ENCODE data around the gene MDFIC. TPM values are rescaled to one million over a fixed set of nuclear protein-coding genes. Genes with fewer than 3 reads are reported as not detected.

The MDFIC gene
- total and polyA plus RNA-seq, 2 donors from 2014 or later: 9.8 to 32.9 TPM

DNA sequence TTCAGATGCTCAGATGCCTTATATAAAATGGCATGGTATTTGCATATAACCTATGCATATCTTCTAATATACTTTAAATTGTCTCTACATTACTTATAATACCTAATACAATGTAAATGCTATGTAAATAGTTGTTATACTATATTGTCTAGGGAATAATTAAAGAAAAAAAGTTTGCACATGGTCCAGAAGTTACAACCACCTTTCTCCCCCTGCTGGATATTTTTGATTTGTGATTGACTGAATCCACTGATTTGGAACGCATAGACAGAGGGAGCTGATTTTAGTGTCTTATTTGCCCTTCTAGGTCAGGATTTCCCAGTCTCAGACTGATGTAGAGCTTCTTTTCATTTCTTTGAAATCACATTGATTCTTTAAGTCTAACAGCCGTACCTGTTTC lies 31.8 kb downstream of the MDFIC start:
- FAIRE-seq: no peak
- TF ChIP-seq, protein P1, sequence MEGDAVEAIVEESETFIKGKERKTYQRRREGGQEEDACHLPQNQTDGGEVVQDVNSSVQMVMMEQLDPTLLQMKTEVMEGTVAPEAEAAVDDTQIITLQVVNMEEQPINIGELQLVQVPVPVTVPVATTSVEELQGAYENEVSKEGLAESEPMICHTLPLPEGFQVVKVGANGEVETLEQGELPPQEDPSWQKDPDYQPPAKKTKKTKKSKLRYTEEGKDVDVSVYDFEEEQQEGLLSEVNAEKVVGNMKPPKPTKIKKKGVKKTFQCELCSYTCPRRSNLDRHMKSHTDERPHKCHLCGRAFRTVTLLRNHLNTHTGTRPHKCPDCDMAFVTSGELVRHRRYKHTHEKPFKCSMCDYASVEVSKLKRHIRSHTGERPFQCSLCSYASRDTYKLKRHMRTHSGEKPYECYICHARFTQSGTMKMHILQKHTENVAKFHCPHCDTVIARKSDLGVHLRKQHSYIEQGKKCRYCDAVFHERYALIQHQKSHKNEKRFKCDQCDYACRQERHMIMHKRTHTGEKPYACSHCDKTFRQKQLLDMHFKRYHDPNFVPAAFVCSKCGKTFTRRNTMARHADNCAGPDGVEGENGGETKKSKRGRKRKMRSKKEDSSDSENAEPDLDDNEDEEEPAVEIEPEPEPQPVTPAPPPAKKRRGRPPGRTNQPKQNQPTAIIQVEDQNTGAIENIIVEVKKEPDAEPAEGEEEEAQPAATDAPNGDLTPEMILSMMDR (IDR thresholded peaks at IDR 0.05; ENCODE audit: borderline replicate concordance, extremely low read depth, insufficient read depth): no peak
- Histone ChIP-seq H3K36me3 (ENCODE audit: control insufficient read depth in 2 of 3, insufficient read depth in 3 of 3, low read length in 3 of 3) (no peaks in the 10 kb centered on the region), H3K9me3 (ENCODE audit: control insufficient read depth in 2 of 3, insufficient read depth in 1 of 3, low read length in 3 of 3) (no peaks in the 10 kb centered on the region), H3K9ac (ENCODE audit: low read length in 3 of 3) (no peak overlapping the region), H3K4me3 (ENCODE audit: low read length in 3 of 3) (no peak overlapping the region), H3K4me1 (ENCODE audit: control insufficient read depth in 2 of 3, insufficient read depth in 2 of 3, low read depth in 1 of 3, low read length in 3 of 3) (no peaks in the 10 kb centered on the region), H3K27me3 (ENCODE audit: control insufficient read depth, insufficient read depth, low read length) (no peaks in the 10 kb centered on the region), H3K27ac (ENCODE audit: low read depth in 2 of 2, low read length in 2 of 2) (no peak overlapping the region)
- no peak for DNase-seq
- intact Hi-C loops (cut with DNase I): no loop called here

DNA sequence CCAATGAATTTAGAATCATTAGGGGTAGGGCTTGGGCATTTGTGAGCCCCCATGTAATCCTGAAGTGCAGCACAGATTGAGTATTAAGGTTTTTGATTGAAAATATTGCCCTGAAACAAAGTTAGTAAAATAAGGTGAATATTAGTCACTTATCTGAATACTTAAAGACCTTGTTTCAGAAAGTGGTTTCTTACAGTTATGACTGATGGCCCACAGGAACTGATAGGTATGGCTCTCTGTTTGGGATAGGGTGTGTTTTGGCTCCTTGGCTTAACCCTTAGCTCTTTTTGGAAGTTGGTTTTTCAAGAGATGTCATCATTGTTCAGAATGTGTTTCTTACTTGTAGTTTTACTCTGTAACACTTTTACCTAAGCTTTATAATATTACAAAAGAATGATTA lies 34.8 kb downstream of the MDFIC start:
- FAIRE-seq (no peak), DNase-seq (no peak)
- intact Hi-C loops (cut with DNase I): no loop called here
- TF ChIP-seq, protein P1 (IDR thresholded peaks at IDR 0.05; ENCODE audit: borderline replicate concordance, extremely low read depth, insufficient read depth): no peak
- no peak overlapping the region for H3K27ac ChIP-seq (ENCODE audit: low read depth in 2 of 2, low read length in 2 of 2)
- no peak overlapping the region for H3K9ac ChIP-seq (ENCODE audit: low read length in 3 of 3)
- no peaks in the 10 kb centered on the region for H3K27me3 ChIP-seq (ENCODE audit: control insufficient read depth, insufficient read depth, low read length)
- no peaks in the 10 kb centered on the region for H3K4me1 ChIP-seq (ENCODE audit: control insufficient read depth in 2 of 3, insufficient read depth in 2 of 3, low read depth in 1 of 3, low read length in 3 of 3)
- H3K4me3 ChIP-seq (ENCODE audit: low read length in 3 of 3): no peak overlapping the region
- no peaks in the 10 kb centered on the region for H3K9me3 ChIP-seq (ENCODE audit: control insufficient read depth in 2 of 3, insufficient read depth in 1 of 3, low read length in 3 of 3)
- H3K36me3 ChIP-seq (ENCODE audit: control insufficient read depth in 2 of 3, insufficient read depth in 3 of 3, low read length in 3 of 3): no peaks in the 10 kb centered on the region

DNA sequence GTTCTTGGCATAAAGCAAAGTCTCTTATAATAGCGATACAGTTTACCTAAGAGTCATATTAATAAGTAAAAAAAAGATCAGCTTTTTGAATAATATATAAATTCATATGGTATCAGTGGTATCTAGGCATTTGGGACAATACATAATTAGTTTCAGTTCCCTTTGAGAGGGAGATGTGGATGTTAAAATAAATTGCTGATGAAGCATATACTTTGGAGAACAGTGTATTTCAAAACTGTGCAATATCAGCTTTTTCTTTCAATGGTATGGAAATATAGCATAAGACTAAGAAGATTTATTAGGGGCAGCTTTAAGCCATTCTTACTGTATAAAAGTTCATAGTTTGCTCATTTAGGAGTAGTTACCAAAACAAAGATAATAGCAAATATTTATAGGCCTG lies 35.5 kb downstream of the MDFIC start:
- intact Hi-C loops (cut with DNase I): no loop called here
- TF ChIP-seq, protein P1 (IDR thresholded peaks at IDR 0.05; ENCODE audit: borderline replicate concordance, extremely low read depth, insufficient read depth): no peak

DNA sequence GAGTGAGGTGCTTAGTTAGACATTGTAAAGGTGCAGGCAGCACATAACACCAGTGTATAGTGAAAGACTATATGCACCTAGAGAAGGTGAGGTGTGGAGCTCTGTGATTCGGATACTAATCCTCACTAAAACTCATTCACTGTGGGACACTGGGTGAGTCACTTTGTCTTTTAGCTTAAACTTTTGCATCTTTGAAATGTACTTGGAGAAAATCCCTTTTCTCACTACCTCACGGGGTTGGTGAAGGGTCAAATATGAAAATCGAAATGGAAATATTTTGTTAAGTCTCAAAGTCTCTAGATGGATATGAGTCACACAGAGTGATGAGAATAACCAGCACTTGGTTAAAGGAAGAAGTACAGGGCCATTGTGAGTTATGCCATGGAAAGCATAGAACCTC lies 38.0 kb downstream of the MDFIC start:
- intact Hi-C loops (cut with DNase I): no loop called here
- Histone ChIP-seq H3K4me1 (ENCODE audit: control insufficient read depth in 2 of 3, insufficient read depth in 2 of 3, low read depth in 1 of 3, low read length in 3 of 3) (no peaks in the 10 kb centered on the region), H3K27ac (ENCODE audit: low read depth in 2 of 2, low read length in 2 of 2) (no peak overlapping the region), H3K27me3 (ENCODE audit: control insufficient read depth, insufficient read depth, low read length) (no peaks in the 10 kb centered on the region), H3K4me3 (ENCODE audit: low read length in 3 of 3) (no peak overlapping the region), H3K9ac (ENCODE audit: low read length in 3 of 3) (no peak overlapping the region), H3K9me3 (ENCODE audit: control insufficient read depth in 2 of 3, insufficient read depth in 1 of 3, low read length in 3 of 3) (no peaks in the 10 kb centered on the region), H3K36me3 (ENCODE audit: control insufficient read depth in 2 of 3, insufficient read depth in 3 of 3, low read length in 3 of 3) (no peaks in the 10 kb centered on the region)
- no peak for FAIRE-seq
- TF ChIP-seq, protein P1 (IDR thresholded peaks at IDR 0.05; ENCODE audit: borderline replicate concordance, extremely low read depth, insufficient read depth): no peak
- DNase-seq: no peak

More for the DNA sequence above, 35.5 kb downstream of the MDFIC start:
- no peaks in the 10 kb centered on the region for H3K9me3 ChIP-seq (ENCODE audit: control insufficient read depth in 2 of 3, insufficient read depth in 1 of 3, low read length in 3 of 3)
- no peaks in the 10 kb centered on the region for H3K36me3 ChIP-seq (ENCODE audit: control insufficient read depth in 2 of 3, insufficient read depth in 3 of 3, low read length in 3 of 3)
- H3K4me1 ChIP-seq (ENCODE audit: control insufficient read depth in 2 of 3, insufficient read depth in 2 of 3, low read depth in 1 of 3, low read length in 3 of 3): no peaks in the 10 kb centered on the region
- DNase-seq (no peak), FAIRE-seq (no peak)
- H3K27ac ChIP-seq (ENCODE audit: low read depth in 2 of 2, low read length in 2 of 2): no peak overlapping the region
- no peaks in the 10 kb centered on the region for H3K27me3 ChIP-seq (ENCODE audit: control insufficient read depth, insufficient read depth, low read length)
- no peak overlapping the region for H3K9ac ChIP-seq (ENCODE audit: low read length in 3 of 3)
- no peak overlapping the region for H3K4me3 ChIP-seq (ENCODE audit: low read length in 3 of 3)
